GM10266 (cell line): ENCODE data around the gene STAG2.

Source experiments
- DNase-seq: peaks from one replicate; pipeline ENCODE4 v3.0.0; 2012; ENCODE audit errors: extremely low spot score
- CTCF ChIP-seq: IDR thresholded peaks from 2 replicates; pipeline ENCODE4 v1.5.1; 2012; ENCODE audit warnings: mild to moderate bottlenecking, low read depth; ENCODE audit not compliant: control insufficient read depth, insufficient read depth; ENCODE audit errors: missing control alignments

Gene STAG2

DNA sequence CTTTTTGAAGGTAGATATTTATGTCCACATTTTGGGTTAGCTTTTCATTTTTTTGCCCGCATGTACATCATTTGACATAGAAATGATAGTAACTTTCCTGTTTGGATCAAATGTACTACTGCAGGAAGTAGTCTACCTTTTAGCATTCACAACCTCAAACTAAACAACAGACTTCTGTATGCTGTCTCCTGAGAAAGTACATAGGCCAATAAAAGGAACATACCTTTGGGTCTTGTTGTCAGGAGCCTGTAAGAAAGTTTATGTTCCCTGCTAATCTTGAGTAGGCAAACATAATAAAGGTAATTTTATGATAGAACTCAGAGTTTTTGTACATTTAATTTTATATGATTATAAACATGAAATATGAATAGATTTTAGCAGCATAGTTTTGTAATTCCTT is 54.2 kb downstream of the STAG2 start:
- DNase-seq = no peak
- TF ChIP-seq CTCF = no peak

GRCh38 chrX:124016825-124017224 is 55.3 kb downstream of the STAG2 start:
- no peak for DNase-seq
- TF ChIP-seq CTCF = no peak

DNA sequence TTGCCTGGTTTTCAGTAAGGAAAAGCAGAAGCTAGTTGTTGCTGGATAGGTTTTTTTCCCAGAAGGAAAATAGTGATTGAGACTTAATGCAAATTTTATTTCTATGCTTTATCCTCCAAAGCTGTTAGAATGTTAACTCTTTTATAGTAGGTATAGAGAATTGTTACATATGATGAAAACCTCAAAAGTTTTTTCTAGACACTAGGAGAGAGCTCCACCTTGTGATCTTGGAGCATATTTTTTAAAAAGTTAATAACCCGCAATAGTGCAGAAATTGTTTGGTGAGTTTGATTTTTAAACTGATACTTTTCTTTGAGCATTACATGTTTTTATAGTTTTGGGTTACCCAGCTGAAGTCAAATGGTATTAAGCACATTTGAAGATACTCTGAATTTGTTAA is 56.5 kb downstream of the STAG2 start:
- DNase-seq = peak; percentile 3
- TF ChIP-seq CTCF = peak; percentile 3

DNA sequence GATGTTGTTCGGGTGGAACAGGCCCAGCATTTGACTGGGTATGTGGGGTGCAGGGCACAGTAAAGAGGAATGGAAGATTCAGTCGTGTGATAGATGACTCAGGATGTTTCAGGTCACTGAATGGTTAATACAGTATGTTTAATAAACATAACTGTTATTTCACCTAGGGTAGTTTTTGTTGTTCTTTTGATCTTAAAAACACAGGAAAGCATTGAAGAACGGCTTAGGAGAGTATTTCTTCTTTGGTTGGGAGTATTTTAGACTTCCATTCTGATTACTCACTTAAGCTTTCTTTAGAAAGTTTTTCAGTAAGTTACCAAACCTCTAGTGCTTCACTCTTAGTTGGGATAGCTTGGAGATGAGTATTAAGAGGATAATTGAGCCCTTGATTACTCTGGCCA is 62.3 kb downstream of the STAG2 start:
- no peak for TF ChIP-seq CTCF
- no peak for DNase-seq

DNA sequence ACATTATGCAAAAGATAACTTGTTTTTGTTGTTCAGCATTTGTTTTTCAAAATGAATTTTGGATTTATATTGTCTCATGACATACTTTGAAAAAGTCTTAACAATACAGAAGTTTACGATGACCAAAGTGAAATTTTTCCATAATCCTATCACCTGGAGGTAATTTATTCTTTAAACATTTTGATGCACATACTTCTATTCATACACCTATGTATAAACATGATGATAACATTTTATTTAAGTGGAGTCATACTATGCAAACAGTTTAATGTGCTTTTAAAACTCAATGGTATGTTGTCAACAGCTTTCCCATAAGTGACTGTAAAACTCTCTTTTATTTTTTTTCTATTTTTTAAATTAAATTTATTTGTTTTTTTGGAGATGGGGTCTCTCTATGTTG is 65.0 kb downstream of the STAG2 start:
- no peak for TF ChIP-seq CTCF
- no peak for DNase-seq

DNA sequence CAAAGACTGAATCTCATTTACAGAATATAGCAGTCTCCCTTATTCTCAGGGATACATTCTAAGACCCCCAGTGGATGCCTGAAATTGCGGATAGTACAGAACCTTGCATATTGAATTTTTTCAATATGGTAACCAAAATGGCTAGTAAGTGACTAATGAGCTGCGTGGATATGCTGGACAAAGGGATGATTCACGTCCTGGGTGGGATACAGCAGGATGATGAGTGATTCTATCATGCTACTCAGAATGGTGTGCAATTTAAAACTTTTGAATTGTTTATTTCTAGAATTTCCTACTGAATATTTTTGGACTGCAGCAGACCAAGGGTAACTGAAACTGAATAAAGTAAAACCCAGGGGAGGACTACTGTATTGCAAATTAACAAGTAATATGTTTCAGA is 66.7 kb downstream of the STAG2 start:
- no peak for TF ChIP-seq CTCF
- no peak for DNase-seq

GRCh38 chrX:124030520-124030919 is 69.0 kb downstream of the STAG2 start:
- no peak for TF ChIP-seq CTCF

DNA sequence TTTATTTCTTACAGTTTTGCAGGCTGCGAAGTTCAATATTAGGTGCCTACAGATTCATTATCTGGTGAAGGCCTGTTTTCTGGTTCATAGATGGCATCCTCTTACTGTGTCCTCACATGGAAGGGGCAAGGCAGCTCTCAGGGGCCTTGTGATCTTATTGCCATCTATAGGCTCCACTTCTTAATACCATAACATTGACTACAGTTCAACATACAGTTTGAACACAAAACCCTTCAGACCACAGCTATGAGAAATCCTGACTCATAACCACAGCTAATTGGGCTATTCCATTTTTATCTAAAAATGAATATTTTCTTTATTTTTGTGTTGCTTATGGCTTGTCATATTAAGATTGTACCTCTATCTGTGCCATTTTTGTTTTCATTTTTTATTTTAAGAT is 72.3 kb downstream of the STAG2 start:
- DNase-seq = no peak
- TF ChIP-seq CTCF = no peak

More at GRCh38 chrX:124030520-124030919, 69.0 kb downstream of the STAG2 start:
- peak; percentile 1 for DNase-seq
